Natural killer cell (primary cell): ENCODE measurements around the gene PINLYP. TPM values are rescaled to one million over a fixed set of nuclear protein-coding genes. Genes with fewer than 3 reads are reported as not detected.
A peak's percentile ranks its signal among the peaks of the same experiment; 100 is the strongest.

Experiments used
- ATAC-seq, 3 donors: fragments of 150-1000 bp in 2 of 3; fragments of 200-7000 bp in 1 of 3; cut with Tn5 transposase; 1 replicate in 1 of 3; 2 replicates in 2 of 3; pipeline ENCODE4 v1.10.0; 2021; ENCODE audit warnings: mild to moderate bottlenecking in 2 of 3, moderate library complexity in 2 of 3
- DNase-seq, 2 donors: peaks; one replicate each; pipeline versions ENCODE4 v3.0.0 to v3.0.0-alpha.2; 2013 to 2021; ENCODE audit warnings: mixed read lengths in 1 of 2
- H3K27ac ChIP-seq: one replicate; pipeline ENCODE4 v1.5.1; 2013; ENCODE audit warnings: mild to moderate bottlenecking, low read length
- H3K27me3 ChIP-seq: one replicate; pipeline ENCODE4 v1.6.1; 2013; ENCODE audit warnings: low read length; ENCODE audit not compliant: control insufficient read depth, insufficient read depth
- H3K36me3 ChIP-seq: one replicate; pipeline ENCODE4 v1.6.1; 2013; ENCODE audit warnings: low read length; ENCODE audit not compliant: control insufficient read depth, insufficient read depth
- H3K4me1 ChIP-seq: one replicate; pipeline ENCODE4 v1.6.1; 2013; ENCODE audit warnings: low read length; ENCODE audit not compliant: control insufficient read depth, insufficient read depth
- H3K4me3 ChIP-seq: one replicate; pipeline ENCODE4 v1.5.1; 2013; ENCODE audit warnings: low read length
- H3K9me3 ChIP-seq: one replicate; pipeline ENCODE4 v1.6.1; 2013; ENCODE audit warnings: low read length; ENCODE audit not compliant: control insufficient read depth, insufficient read depth
- H3K27ac Mint-ChIP-seq, 2 donors: one replicate each; pipeline ENCODE4 v1.8.0; 2022; ENCODE audit warnings: mild to moderate bottlenecking in 2 of 2, mixed read lengths in 2 of 2, moderate library complexity in 1 of 2
- H3K27me3 Mint-ChIP-seq, 2 donors: one replicate each; pipeline ENCODE4 v1.8.0; 2022; ENCODE audit warnings: low read depth in 2 of 2, mixed read lengths in 2 of 2
- H3K36me3 Mint-ChIP-seq: one replicate; pipeline ENCODE4 v1.8.0; 2022; ENCODE audit warnings: mixed read lengths
- H3K4me1 Mint-ChIP-seq, 2 donors: one replicate each; pipeline ENCODE4 v1.8.0; 2022; ENCODE audit warnings: mixed read lengths in 2 of 2
- H3K4me3 Mint-ChIP-seq: one replicate; pipeline ENCODE4 v1.8.0; 2022; ENCODE audit warnings: mild to moderate bottlenecking, moderate library complexity, mixed read lengths
- H3K9me3 Mint-ChIP-seq, 2 donors: one replicate each; pipeline ENCODE4 v1.8.0; 2022; ENCODE audit warnings: mixed read lengths in 2 of 2
- CTCF ChIP-seq: fragments of 200-600 bp; IDR thresholded peaks from one replicate; pipeline ENCODE4 v1.8.0; 2022; ENCODE audit warnings: antibody characterized with exemption
- WGBS: methylation state at CpG from one replicate; pipeline ENCODE4 v1.1.7; 2013; ENCODE audit warnings: missing lambda C conversion rate; ENCODE audit not compliant: insufficient coverage; 5-methylcytosine and 5-hydroxymethylcytosine counted together
- intact Hi-C: fragments of 100-400 bp; cut with micrococcal nuclease; formaldehyde crosslinking; loops from one replicate; pipeline ENCODE4 v1.14.2; 2022
- total RNA-seq, 4 donors: library from RNA; stranded (reverse); fragments of 120-200 nt in 1 of 4; gene quantifications; one replicate each; pipeline versions ENCODE4 v1.2.3 to v1.2.4, GENCODE V29; 2013 to 2022

PINLYP gene
- total RNA-seq, 3 donors from 2014 or later (not counting 1 experiment from before 2014, with no cell fraction given) = 1.7 to 3.0 (median 2.4) TPM

GRCh38 chr19:43595605-43595998 is 20.0 kb downstream of the PINLYP start:
- Histone ChIP-seq H3K9me3 (no peaks in the 10 kb centered on the region), H3K36me3 (peaks cover 25% of the 10 kb centered on the region), H3K4me3 (peak overlapping the region; percentile 64), H3K27ac (peak overlapping the region; percentile 89), H3K27me3 (no peaks in the 10 kb centered on the region), H3K4me1 (peaks cover 35% of the 10 kb centered on the region)
- Mint-ChIP-seq H3K27ac (peak overlapping the region; percentile 98 to 100), H3K4me3 (peak overlapping the region; percentile 97), H3K36me3 (no peaks in the 10 kb centered on the region), H3K9me3 (no peaks in the 10 kb centered on the region), H3K4me1 (peaks cover 44 to 53% of the 10 kb centered on the region in 2 donors), H3K27me3 (no peaks in the 10 kb centered on the region)
- ATAC-seq (peak in 2 of 3 donors; percentile 2 to 10), DNase-seq (no peak)
- intact Hi-C loops = loop anchor here (5.0 kb wide), 1 partner anchor 148 kb away; no protein-coding TSS in a partner anchor
- 3% methylated on average over 18 of the region's 18 CpGs for WGBS
- no peak for TF ChIP-seq CTCF

- no peak for TF ChIP-seq CTCF
- peaks cover 24% of the 10 kb centered on the region for H3K36me3 ChIP-seq
- H3K9me3 Mint-ChIP-seq = no peaks in the 10 kb centered on the region
Observed at GRCh38 chr19:43595999-43596841, 20.6 kb downstream of the PINLYP start, which contains the start of the genes IRGQ and ZNF576. Gene IRGQ, minus strand, starts transcription at chr19:43596134. Its CDS starts 796 bp downstream, at chr19:43595338. Gene ZNF576, plus strand, starts transcription at chr19:43596595. Its CDS starts 514 bp downstream, at chr19:43597109.

DNA sequence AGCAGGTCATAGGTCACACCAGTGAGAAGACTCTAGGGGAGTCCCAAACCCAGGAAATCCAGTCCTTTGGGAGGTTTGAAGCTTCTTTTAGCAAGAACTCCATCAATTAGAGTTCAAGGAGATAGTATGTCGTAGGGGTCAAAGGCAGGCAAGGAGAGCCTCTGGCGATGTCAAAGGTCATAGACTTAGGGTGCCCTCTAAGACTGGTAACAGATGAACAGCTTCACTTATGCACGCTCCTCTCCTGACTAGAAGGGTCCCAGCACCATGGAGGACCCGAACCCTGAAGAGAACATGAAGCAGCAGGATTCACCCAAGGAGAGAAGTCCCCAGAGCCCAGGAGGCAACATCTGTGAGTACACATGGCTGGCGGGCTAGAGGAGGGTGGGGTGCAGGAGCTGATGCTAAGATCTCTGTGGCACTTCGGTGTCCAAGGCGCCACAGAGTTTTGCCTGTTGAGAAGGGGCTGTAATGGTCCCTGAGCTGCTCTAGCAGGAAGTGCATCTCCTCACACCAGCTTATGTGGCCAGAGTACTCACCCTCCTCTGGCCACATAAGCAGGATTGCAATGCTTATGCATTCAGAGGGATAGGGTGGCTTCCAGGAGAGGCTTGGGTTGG is 21.4 kb downstream of the PINLYP start:
- DNase-seq = peak in 1 of 2 donors; percentile 28
- Mint-ChIP-seq H3K4me1 (peaks cover 44 to 46% of the 10 kb centered on the region in 2 donors), H3K27ac (peak overlapping the region; percentile 98 to 100), H3K9me3 (no peaks in the 10 kb centered on the region), H3K27me3 (no peaks in the 10 kb centered on the region), H3K36me3 (no peaks in the 10 kb centered on the region), H3K4me3 (peak overlapping the region; percentile 97)
- ATAC-seq = no peak
- intact Hi-C loops = loop anchor here (1.0 to 5.0 kb wide), 5 partner anchors 22 to 150 kb away; partner anchors contain the start of genes PINLYP, XRCC1 and ZNF428
- peak overlapping the region; percentile 64 for H3K4me3 ChIP-seq
- no peaks in the 10 kb centered on the region for H3K9me3 ChIP-seq
- H3K36me3 ChIP-seq = peaks cover 27% of the 10 kb centered on the region
- H3K4me1 ChIP-seq = peaks cover 35% of the 10 kb centered on the region
- no peak for TF ChIP-seq CTCF
- peak overlapping the region; percentile 89 for H3K27ac ChIP-seq
- H3K27me3 ChIP-seq = no peaks in the 10 kb centered on the region
- 28% methylated on average over 7 of the region's 7 CpGs for WGBS

More at GRCh38 chr19:43595999-43596841, 20.6 kb downstream of the PINLYP start, which contains the start of the genes IRGQ and ZNF576:
- ATAC-seq = peak; percentile 74 to 88 (median 79)
- Mint-ChIP-seq H3K27ac (peak within 1 kb of the TSS; percentile 98 to 100), H3K4me1 (peaks cover 44 to 47% of the 10 kb centered on the region in 2 donors), H3K36me3 (no peaks in the 10 kb centered on the region), H3K27me3 (no peaks in the 10 kb centered on the region), H3K4me3 (peak within 1 kb of the TSS; percentile 97)
- H3K27me3 ChIP-seq = no peaks in the 10 kb centered on the region
- DNase-seq = peak; percentile 100
- H3K9me3 ChIP-seq = no peaks in the 10 kb centered on the region
- WGBS = 0% methylated on average over 60 of the region's 60 CpGs
- H3K4me1 ChIP-seq = peaks cover 35% of the 10 kb centered on the region
- intact Hi-C loops = loop anchor here (1.0 to 5.0 kb wide), 5 partner anchors 21 to 149 kb away; partner anchors contain the start of genes PINLYP, XRCC1 and ZNF428
- peak within 1 kb of the TSS; percentile 64 for H3K4me3 ChIP-seq
- H3K27ac ChIP-seq = peak within 1 kb of the TSS; percentile 89
